GM21390 (cell line): ENCODE data around the gene TAF8.
A peak's percentile ranks its signal among the peaks of the same experiment; 100 is the strongest.
"Not testable (repeated sequence)": the region's sequence is repeated elsewhere in the genome, so short reads cannot be mapped to it uniquely, and the experiment has no call there.

Experiments
- ATAC-seq: cut with Tn5 transposase; IDR thresholded peaks from one replicate; pipeline ENCODE4 v1.9.1; 2021; ENCODE audit not compliant: unreplicated experiment

The TAF8 gene

GRCh38 chr6:42050297-42051267, at the start of gene TAF8:
TAF8 (plus strand) TSS chr6:42050524; CDS start chr6:42050542, 18 bp downstream.
- ATAC-seq = peak; percentile 71

GRCh38 chr6:42001506-42001905, 48.8 kb upstream of the TAF8 start:
- ATAC-seq = no peak

- not testable (repeated sequence) for ATAC-seq
These were observed 46.7 kb upstream of the TAF8 start for GRCh38 chr6:42003658-42004057.

GRCh38 chr6:42007286-42008137, 42.8 kb upstream of the TAF8 start:
- no peak for ATAC-seq

GRCh38 chr6:42008138-42008528, 42.2 kb upstream of the TAF8 start:
- ATAC-seq = not testable (repeated sequence)

GRCh38 chr6:42009844-42010184, 40.5 kb upstream of the TAF8 start:
- no peak for ATAC-seq

- peak; percentile 55 for ATAC-seq
These were observed 40.0 kb upstream of the TAF8 start for GRCh38 chr6:42010185-42010891.

GRCh38 chr6:42010909-42011308, 39.4 kb upstream of the TAF8 start:
- ATAC-seq = no peak

GRCh38 chr6:42012501-42013133, 37.7 kb upstream of the TAF8 start:
- ATAC-seq = no peak

GRCh38 chr6:42013134-42013516, 37.2 kb upstream of the TAF8 start:
- ATAC-seq = no peak

GRCh38 chr6:42017021-42017643, 33.2 kb upstream of the TAF8 start:
- ATAC-seq = no peak

- ATAC-seq = no peak
These were observed 29.4 kb upstream of the TAF8 start for GRCh38 chr6:42020967-42021366.

- ATAC-seq = no peak
These were observed 28.2 kb upstream of the TAF8 start for GRCh38 chr6:42021847-42022754.

- ATAC-seq = no peak
These were observed 27.5 kb upstream of the TAF8 start for GRCh38 chr6:42022755-42023384.

GRCh38 chr6:42025066-42025844, 25.1 kb upstream of the TAF8 start:
- peak; percentile 65 for ATAC-seq

GRCh38 chr6:42025845-42026243, 24.5 kb upstream of the TAF8 start:
- no peak for ATAC-seq

GRCh38 chr6:42026540-42026939, 23.8 kb upstream of the TAF8 start:
- no peak for ATAC-seq
